AG04449 (cell line): Measurements from ENCODE around the gene SETD5.

Source experiments
- CTCF ChIA-PET: fragments of 350-600 bp; formaldehyde crosslinking; extraction: SDS; loops from one replicate; lab custom pipeline; 2021; ENCODE audit warnings: antibody characterized with exemption; lab: Yijun Ruan, JAX
- POLR2A ChIA-PET: fragments of 400-600, 350-600 bp; formaldehyde crosslinking; extraction: SDS; loops from one replicate; lab custom pipeline; 2020; ENCODE audit warnings: antibody characterized with exemption, inconsistent platforms; lab: Yijun Ruan, JAX
- DNase-seq: peaks from one replicate; pipeline ENCODE4 v3.0.0-alpha.2; 2010; ENCODE audit warnings: low read depth, low spot score
- H3K4me3 ChIP-seq: 2 replicates; pipeline ENCODE4 v1.5.1; 2011; ENCODE audit warnings: low read depth, mild to moderate bottlenecking, control low read depth, low read length
- TF ChIP-seq, protein P1 (sequence below): IDR thresholded peaks from one replicate; pipeline ENCODE4 v1.5.1; 2011; ENCODE audit warnings: mild to moderate bottlenecking, moderate library complexity, low read length, control low read depth, inconsistent platforms; ENCODE audit not compliant: insufficient read depth; ENCODE audit errors: missing control alignments

The SETD5 gene

DNA sequence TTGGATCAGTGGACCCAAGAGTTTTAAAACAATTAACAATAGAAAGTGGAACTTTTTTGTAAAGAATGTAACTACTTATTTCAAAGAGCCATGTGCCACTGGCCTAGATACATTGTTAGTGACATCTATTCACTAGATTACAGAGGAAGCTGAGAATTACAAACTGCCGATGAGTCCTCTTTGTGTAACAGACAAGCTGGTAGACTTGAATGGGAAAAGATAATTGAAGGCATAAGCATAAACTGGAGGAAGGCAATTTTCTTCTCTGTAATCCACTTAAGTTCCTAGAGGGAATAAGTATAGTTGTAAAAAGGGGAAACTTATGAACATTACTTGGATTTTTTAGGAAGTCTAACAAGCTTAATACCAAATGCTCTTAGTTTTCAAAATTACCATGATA is 19.4 kb upstream of the SETD5 start:
- TF ChIP-seq, protein P1, sequence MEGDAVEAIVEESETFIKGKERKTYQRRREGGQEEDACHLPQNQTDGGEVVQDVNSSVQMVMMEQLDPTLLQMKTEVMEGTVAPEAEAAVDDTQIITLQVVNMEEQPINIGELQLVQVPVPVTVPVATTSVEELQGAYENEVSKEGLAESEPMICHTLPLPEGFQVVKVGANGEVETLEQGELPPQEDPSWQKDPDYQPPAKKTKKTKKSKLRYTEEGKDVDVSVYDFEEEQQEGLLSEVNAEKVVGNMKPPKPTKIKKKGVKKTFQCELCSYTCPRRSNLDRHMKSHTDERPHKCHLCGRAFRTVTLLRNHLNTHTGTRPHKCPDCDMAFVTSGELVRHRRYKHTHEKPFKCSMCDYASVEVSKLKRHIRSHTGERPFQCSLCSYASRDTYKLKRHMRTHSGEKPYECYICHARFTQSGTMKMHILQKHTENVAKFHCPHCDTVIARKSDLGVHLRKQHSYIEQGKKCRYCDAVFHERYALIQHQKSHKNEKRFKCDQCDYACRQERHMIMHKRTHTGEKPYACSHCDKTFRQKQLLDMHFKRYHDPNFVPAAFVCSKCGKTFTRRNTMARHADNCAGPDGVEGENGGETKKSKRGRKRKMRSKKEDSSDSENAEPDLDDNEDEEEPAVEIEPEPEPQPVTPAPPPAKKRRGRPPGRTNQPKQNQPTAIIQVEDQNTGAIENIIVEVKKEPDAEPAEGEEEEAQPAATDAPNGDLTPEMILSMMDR: no peak
- H3K4me3 ChIP-seq: no peak overlapping the region
- POLR2A ChIA-PET: interaction anchor here (1.0 kb wide), 1 partner anchor 18 kb away, joined by 5 read pairs; no protein-coding TSS in a partner anchor
- CTCF ChIA-PET: interaction anchor here (1.1 to 1.6 kb wide), 5 partner anchors 12 to 407 kb away, joined by 3 to 4 read pairs (median 4); no protein-coding TSS in a partner anchor
- no peak for DNase-seq

DNA sequence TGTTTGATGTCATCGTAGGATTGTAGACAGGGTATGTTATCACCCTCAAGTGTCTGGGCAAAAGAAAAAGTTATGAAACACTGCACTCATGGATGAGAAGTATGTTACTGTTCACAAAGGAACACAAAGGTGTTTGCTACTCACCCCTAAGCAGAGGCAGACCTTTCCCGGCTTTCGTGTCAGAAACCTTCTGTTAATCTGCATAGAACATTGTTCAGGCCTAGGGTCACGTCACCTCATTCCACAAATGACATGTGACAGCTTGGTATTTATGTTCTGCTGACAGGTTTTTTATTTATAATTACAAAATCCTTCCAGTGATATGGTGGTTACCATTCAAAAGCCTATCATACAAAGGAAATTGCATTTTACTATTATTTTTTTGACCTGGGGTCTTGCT is 18.1 kb upstream of the SETD5 start:
- ChIA-PET CTCF (no interaction called here), POLR2A (no interaction called here)
- H3K4me3 ChIP-seq: no peak overlapping the region
- TF ChIP-seq, protein P1: no peak
- DNase-seq: no peak

DNA sequence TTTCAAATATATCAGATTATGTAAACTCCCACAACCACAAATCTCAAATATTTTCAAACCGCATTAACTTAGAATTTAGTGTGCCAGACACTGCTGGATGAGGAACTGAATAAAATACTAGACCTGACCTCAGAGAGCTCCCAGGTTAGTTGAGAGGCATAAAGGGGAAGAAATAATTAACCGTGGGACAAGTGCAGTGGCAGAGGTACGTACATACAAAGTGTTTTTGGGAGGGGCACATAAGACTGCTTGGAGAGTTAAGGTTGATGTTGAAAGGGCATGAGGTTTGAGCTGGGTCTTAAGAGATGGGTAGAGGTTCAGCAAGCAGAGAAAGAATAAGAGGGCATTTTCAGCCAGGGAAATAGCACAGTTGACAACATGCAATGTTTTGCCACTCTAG is 17.4 kb upstream of the SETD5 start:
- no peak for DNase-seq
- ChIA-PET POLR2A (no interaction called here), CTCF (no interaction called here)
- no peak overlapping the region for H3K4me3 ChIP-seq
- TF ChIP-seq, protein P1: no peak

DNA sequence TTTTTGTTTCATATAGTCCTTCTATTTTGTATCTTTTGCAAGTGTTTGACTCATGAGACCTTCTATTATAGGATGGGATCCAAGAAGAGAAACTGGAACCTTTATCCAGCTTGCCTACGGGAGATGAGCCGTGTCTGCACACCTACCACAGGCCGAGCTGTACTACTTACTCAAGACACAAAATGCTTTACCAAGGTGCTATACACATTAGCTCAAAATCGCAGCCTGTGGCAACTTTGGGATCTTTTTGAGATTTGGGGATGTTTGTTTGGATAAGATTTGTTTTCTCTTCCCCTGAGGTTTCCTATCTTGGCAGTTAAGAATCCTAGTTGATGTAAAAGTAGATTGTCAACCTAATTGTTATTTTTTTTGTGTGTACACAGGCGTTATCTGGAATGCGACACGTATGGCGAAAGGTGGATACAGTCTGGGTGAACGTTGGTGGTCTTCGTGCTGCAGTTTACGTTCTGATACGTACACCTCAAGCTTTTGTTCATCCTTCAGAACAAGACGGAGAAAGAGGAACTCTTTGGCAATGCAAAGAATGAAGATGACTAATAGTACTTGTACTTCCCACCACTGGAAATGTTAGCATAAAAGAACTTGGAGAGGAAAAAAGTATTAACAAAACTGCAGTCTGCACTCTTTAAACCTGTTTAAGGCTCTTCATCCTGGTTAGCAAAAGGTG is 13.1 kb upstream of the SETD5 start:
- H3K4me3 ChIP-seq: no peak overlapping the region
- TF ChIP-seq, protein P1: no peak
- ChIA-PET CTCF (interaction anchor here (1.0 to 2.8 kb wide), 4 partner anchors 12 to 119 kb away, joined by 3 to 9 read pairs (median 5); partner anchors contain the start of gene SETD5), POLR2A (interaction anchor here (3.3 kb wide), 1 partner anchor 11 kb away, joined by 24 read pairs; the partner anchor contains the start of gene SETD5)
- DNase-seq: no peak

DNA sequence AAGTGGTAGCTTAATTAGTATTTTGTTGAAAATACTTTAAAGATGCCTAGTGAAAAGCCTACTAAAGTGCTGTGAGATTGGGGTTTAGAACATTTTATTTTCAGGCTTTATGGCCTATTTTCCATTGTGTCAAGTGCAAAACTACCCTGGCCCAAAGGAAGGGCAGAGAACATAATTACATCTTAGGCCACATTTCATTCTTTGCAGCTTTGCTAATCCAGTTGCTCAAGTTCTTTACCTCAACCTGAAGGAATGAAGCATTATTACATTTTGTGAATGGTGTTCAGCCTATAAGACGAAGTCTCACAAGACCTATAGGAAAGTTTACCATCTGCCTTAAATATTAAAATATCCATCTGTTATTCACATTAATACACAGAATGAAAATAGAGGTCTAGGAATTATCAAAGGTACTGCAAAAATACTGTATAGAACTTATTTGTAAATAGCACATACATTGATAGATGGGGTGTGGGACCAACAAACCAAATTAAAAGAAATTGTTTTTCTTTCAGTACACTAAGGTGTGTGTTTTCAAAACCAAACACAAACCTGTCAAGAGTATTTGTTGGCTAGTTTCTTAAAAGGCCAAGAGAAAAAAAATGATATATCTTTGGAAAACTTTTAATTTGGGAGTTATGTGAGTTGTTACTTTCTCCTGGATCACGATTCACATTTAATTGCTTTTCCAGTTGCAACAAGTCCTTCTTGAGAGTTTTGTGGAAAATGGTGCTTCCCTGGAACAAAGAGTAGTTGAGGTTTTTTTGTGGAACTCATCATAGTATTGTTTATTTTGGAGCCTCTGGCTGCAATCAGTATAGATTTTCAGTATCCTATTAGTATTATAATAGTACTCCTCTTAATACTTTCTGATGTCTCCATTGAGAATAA is 12.0 kb upstream of the SETD5 start:
- TF ChIP-seq, protein P1: no peak
- POLR2A ChIA-PET: interaction anchor here (1.0 to 3.3 kb wide), 3 partner anchors 9 to 11 kb away, joined by 3 to 24 read pairs (median 9); partner anchors contain the start of gene SETD5
- no peak overlapping the region for H3K4me3 ChIP-seq
- no peak for DNase-seq
- CTCF ChIA-PET: interaction anchor here (0.9 to 2.8 kb wide), 2 partner anchors 11 to 32 kb away, joined by 3 to 9 read pairs; partner anchors contain the start of gene SETD5

DNA sequence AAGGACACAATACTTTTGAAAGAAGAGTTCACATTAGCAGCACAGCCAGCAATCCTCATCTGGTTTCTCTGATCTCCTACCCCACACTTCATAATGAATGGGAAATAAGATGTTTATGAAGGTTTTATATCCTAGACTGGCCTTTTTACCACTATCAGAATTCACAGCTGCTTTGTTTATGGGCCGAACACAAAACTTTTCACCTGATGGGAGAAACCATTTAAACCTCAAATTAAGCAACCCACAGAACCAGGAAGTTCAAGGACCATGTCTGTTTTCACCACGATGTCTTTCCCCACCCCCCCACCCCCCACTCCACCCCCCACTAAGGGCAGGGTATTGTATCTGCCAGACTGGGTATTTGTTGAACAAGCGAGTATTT is 11.3 kb upstream of the SETD5 start:
- TF ChIP-seq, protein P1: no peak

More for the DNA sequence above, 11.3 kb upstream of the SETD5 start:
- DNase-seq: no peak
- ChIA-PET CTCF (interaction anchor here (0.9 kb wide), 1 partner anchor 33 kb away, joined by 3 read pairs; no protein-coding TSS in a partner anchor), POLR2A (interaction anchor here (1.0 to 1.4 kb wide), 2 partner anchors 8 to 10 kb away, joined by 3 to 9 read pairs; no protein-coding TSS in a partner anchor)
- H3K4me3 ChIP-seq: no peak overlapping the region
